CD4-positive, alpha-beta memory T cell (primary cell): ENCODE measurements around the gene FAM89B. TPM values are rescaled to one million over a fixed set of nuclear protein-coding genes. Genes with fewer than 3 reads are reported as not detected.

ENCODE experiments used
- CTCF ChIA-PET: fragments of 350-600 bp; sonication (Branson Sonifier 250); formaldehyde crosslinking; loops from one replicate; lab custom pipeline; 2021; ENCODE audit warnings: inconsistent platforms; ENCODE audit not compliant: partially characterized antibody; lab: Charles Lee
- POLR2A ChIA-PET: fragments of 350-600 bp; sonication (Branson Sonifier 250); formaldehyde crosslinking; loops from one replicate; lab custom pipeline; 2021; ENCODE audit not compliant: partially characterized antibody; lab: Charles Lee
- DNase-seq, 5 donors: peaks; one replicate each; pipeline versions ENCODE4 v3.0.0 to v3.0.0-alpha.2; 2020 to 2022; ENCODE audit warnings: mixed read lengths in 1 of 5
- H3K27ac ChIP-seq: one replicate; pipeline ENCODE4 v1.7.0; 2013; ENCODE audit warnings: low read depth, low read length
- H3K27me3 ChIP-seq: 2 replicates; pipeline ENCODE4 v1.7.0; 2013; ENCODE audit warnings: mild to moderate bottlenecking, low read length, moderate library complexity; ENCODE audit not compliant: insufficient read depth
- H3K36me3 ChIP-seq: 2 replicates; pipeline ENCODE4 v1.7.0; 2013; ENCODE audit warnings: mild to moderate bottlenecking, low read length, moderate library complexity; ENCODE audit not compliant: insufficient read depth
- H3K4me1 ChIP-seq: 2 replicates; pipeline ENCODE4 v1.7.0; 2013; ENCODE audit warnings: mild to moderate bottlenecking, low read length, moderate library complexity; ENCODE audit not compliant: insufficient read depth
- H3K4me3 ChIP-seq, 2 donors: one replicate each; pipeline ENCODE4 v1.7.0; 2013; ENCODE audit warnings: low read length in 2 of 2, mild to moderate bottlenecking in 1 of 2
- H3K9me3 ChIP-seq, 2 donors: one replicate each; pipeline ENCODE4 v1.7.0; 2013; ENCODE audit warnings: low read length in 2 of 2, control low read depth in 1 of 2; ENCODE audit not compliant: control insufficient read depth in 1 of 2
- H3K27ac Mint-ChIP-seq, 7 donors: one replicate each; pipeline ENCODE4 v1.8.0; 2020 to 2021; ENCODE audit warnings: mixed read lengths in 7 of 7, mild to moderate bottlenecking in 6 of 7, inconsistent platforms in 3 of 7, moderate library complexity in 3 of 7
- H3K27me3 Mint-ChIP-seq, 2 donors: one replicate each; pipeline ENCODE4 v1.8.0; 2020 to 2021; ENCODE audit warnings: mixed read lengths in 2 of 2
- H3K36me3 Mint-ChIP-seq, 2 donors: one replicate each; pipeline ENCODE4 v1.8.0; 2020 to 2021; ENCODE audit warnings: mixed read lengths in 2 of 2, inconsistent platforms in 1 of 2, mild to moderate bottlenecking in 1 of 2
- H3K4me1 Mint-ChIP-seq, 4 donors: one replicate each; pipeline ENCODE4 v1.8.0; 2020 to 2021; ENCODE audit warnings: mixed read lengths in 4 of 4, mild to moderate bottlenecking in 1 of 4
- H3K4me3 Mint-ChIP-seq, 8 donors: one replicate each; pipeline ENCODE4 v1.8.0; 2020 to 2021; ENCODE audit warnings: mixed read lengths in 8 of 8, mild to moderate bottlenecking in 7 of 8, moderate library complexity in 6 of 8, inconsistent platforms in 3 of 8
- H3K9me3 Mint-ChIP-seq, 8 donors: one replicate each; pipeline ENCODE4 v1.8.0; 2020 to 2021; ENCODE audit warnings: mixed read lengths in 8 of 8, mild to moderate bottlenecking in 5 of 8, inconsistent platforms in 3 of 8, moderate library complexity in 1 of 8
- intact Hi-C: fragments of 100-400 bp; cut with micrococcal nuclease; formaldehyde crosslinking; loops from one replicate; pipeline ENCODE4 v1.15.1; 2023
- polyA plus RNA-seq, 2 donors: library from polyadenylated mRNA; unstranded; fragments of 300-500 nt; fragmentation: Illumina TruSeq; gene quantifications; one replicate each; pipeline ENCODE4 v1.2.3, GENCODE V29; 2021
- total RNA-seq, 2 experiments: library from RNA; stranded (reverse); gene quantifications; one replicate each; pipeline ENCODE4 v1.2.3, GENCODE V29; 2021

Gene FAM89B
- total and polyA plus RNA-seq, 4 experiments from 2014 or later = 68.9 to 164 (median 101) TPM

DNA sequence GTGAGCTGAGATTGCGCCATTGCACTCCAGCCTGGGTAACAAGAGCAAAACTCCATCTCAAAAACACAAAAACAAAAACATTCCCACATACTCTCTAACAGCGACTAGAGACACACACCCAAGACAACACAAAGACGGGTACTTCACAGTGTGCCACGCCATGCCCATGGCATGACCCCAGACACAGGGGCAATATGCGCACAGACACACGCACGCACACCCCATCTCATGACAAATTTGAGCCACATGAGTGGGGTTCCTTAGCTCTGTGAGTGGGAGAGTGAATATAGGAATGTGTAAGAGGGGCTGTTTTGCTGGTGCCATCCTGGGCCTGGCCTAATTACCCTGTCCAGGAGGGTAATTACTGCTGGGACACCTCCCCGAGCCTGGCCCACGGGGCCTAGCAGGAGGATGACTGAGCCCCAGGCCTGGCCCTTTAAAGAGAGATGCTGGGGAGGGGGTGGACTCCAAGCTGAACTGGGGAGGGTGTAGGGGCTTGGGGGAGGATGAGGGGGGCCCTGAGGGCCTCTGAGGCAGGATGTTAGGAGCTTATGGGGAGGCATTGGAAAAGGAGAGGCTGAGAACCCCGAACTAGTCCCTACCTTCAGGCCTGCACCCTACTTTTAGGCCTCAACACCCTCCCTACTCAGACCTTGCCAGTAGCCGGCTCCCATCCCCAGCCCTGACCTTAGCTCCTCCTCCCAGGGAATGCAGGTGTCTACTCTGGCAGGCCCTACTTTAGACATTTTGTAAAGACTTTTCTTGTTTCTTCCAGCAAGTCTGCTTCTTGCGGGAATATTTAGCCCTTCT is 15.7 kb upstream of the FAM89B start:
- Mint-ChIP-seq H3K9me3 (no peaks in the 10 kb centered on the region), H3K4me1 (peaks cover 46 to 74% (median 61%) of the 10 kb centered on the region in 4 donors), H3K4me3 (peak overlapping the region; percentile 87 to 94 (median 91)), H3K27me3 (no peaks in the 10 kb centered on the region), H3K36me3 (peaks cover 6 to 8% of the 10 kb centered on the region in 2 donors), H3K27ac (peak overlapping the region; percentile 83 to 97 (median 93))
- intact Hi-C loops = no loop called here
- POLR2A ChIA-PET = interaction anchor here (0.6 to 18.2 kb wide), 12 partner anchors 10 to 334 kb away, joined by 3 to 403 read pairs (median 4); partner anchors contain the start of genes CCDC85B, EHBP1L1, FAM89B and MALAT1
- Histone ChIP-seq H3K27me3 (no peaks in the 10 kb centered on the region), H3K4me1 (peaks cover 79% of the 10 kb centered on the region), H3K9me3 (no peaks in the 10 kb centered on the region), H3K36me3 (peaks cover 2% of the 10 kb centered on the region), H3K27ac (peak overlapping the region; percentile 70), H3K4me3 (peak overlapping the region; percentile 36 to 51)
- CTCF ChIA-PET = interaction anchor here (1.0 to 2.8 kb wide), 6 partner anchors 9 to 70 kb away, joined by 3 to 13 read pairs (median 7); partner anchors contain the start of genes FAM89B and ZNRD2
- DNase-seq = peak in 1 of 5 donors; percentile 37

DNA sequence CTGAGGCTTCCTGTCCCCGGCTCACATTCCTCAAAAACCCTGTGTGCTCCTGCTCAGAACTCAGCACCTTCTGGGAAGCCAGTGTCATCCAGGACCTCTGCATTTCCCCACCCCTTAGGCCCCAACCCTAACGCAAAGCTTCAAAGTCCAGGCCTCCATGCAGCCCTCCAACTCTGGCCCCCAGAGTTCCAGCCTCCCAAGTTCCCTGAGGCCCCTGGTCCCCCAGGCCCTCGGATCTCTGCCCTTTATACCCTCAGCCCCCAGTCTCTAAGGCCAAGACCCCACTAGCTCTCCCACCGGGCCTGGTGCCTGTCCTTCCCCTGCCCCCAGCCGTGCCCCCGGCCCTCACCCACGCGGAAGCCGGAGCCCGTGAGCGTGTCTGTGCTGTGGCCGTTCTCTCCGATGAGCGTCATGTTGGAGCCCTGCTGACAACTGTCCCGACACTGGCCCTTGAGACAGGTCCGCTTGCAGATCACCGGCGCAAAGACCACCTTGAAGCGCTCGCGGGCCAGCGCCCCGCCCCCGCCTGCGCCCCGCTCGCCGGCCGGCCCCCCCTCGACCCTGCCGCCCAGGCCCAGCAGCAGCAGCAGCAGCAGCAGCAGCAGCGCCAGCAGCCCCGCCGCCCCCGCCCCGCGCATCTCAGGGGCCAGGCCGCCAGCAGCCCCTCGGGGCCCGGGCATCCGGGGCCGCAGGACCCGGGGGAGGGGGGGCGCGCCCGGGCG is 14.9 kb upstream of the FAM89B start:
- peaks cover under 1 to 1% of the 10 kb centered on the region in 2 donors for H3K36me3 Mint-ChIP-seq
- Histone ChIP-seq H3K27me3 (no peaks in the 10 kb centered on the region), H3K4me1 (peaks cover 71% of the 10 kb centered on the region), H3K4me3 (peak overlapping the region; percentile 36 to 51), H3K9me3 (no peaks in the 10 kb centered on the region), H3K27ac (peak overlapping the region; percentile 70), H3K36me3 (no peaks in the 10 kb centered on the region)
- intact Hi-C loops = loop anchor here (1.0 kb wide), 1 partner anchor 13 kb away; the partner anchor contains the start of gene ZNRD2
- no peaks in the 10 kb centered on the region for H3K9me3 Mint-ChIP-seq
- peak overlapping the region; percentile 87 to 94 (median 91) for H3K4me3 Mint-ChIP-seq
- CTCF ChIA-PET = interaction anchor here (1.0 to 2.8 kb wide), 6 partner anchors 8 to 69 kb away, joined by 3 to 13 read pairs (median 7); partner anchors contain the start of genes FAM89B and ZNRD2
- no peaks in the 10 kb centered on the region for H3K27me3 Mint-ChIP-seq
- DNase-seq = peak in 1 of 5 donors; percentile 33
- POLR2A ChIA-PET = interaction anchor here (0.6 to 18.2 kb wide), 12 partner anchors 11 to 333 kb away, joined by 3 to 403 read pairs (median 4); partner anchors contain the start of genes CCDC85B, EHBP1L1, FAM89B and MALAT1
- H3K4me1 Mint-ChIP-seq = peaks cover 41 to 72% (median 58%) of the 10 kb centered on the region in 4 donors
- H3K27ac Mint-ChIP-seq = peak overlapping the region; percentile 83 to 97 (median 93)

DNA sequence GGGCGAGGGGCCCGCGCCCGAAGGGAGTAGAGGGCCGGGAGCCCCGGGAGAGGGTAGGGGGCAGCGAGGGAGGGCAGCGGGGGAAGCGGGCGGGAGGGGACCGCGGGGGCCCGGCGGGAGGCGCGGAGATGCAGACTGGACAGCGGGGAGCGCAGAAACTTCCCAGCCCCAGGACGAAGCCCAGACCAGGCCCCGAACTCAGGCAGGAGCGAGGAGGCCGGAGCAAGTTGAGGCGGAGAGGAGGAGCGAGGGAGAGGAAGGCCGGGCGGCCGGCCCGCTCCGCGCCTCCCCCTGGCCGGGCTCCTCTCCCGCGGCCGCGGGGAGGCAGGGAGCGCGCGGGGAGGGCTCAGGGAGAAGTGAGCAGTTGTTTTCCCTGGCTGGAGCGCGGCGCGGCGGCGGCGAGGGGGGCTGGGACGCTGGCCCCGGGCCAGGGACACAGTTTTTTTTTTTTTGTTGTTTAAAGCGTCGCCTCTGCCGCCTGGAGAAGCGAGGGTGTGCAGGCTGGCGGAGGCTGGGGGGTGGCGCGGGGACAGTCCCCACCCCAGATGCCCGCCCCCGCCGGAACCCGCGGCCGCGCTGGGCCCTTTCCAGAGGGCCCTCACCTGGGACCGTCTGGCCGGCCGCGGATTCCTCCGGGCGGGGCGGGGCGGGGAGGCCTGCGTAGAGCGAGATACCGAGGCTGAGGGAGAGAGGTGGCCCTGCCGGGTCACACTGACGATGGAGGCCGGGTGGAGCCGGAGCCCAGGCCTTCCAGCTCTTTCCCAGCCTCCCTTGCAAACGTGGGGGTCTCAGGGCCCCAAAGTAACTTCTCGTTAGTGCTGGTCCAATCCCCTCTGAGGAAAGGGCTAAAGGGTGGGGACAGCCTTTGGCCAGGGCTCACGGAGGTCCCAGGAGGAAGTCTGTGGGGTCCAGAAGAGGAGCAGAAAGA is 14.1 kb upstream of the FAM89B start, which contains the start of gene LTBP3:
LTBP3 (minus strand) TSS at position 358 of the 928 bp plus-strand sequence. CDS start 400 bp downstream, outside the sequence.
- Histone ChIP-seq H3K27me3 (no peaks in the 10 kb centered on the region), H3K4me3 (peak within 1 kb of the TSS; percentile 52), H3K9me3 (no peaks in the 10 kb centered on the region), H3K4me1 (peaks cover 65% of the 10 kb centered on the region), H3K27ac (peak within 1 kb of the TSS; percentile 70), H3K36me3 (no peaks in the 10 kb centered on the region)
- peak within 1 kb of the TSS; percentile 87 to 94 (median 91) for H3K4me3 Mint-ChIP-seq
- no peaks in the 10 kb centered on the region for H3K9me3 Mint-ChIP-seq
- peak in 3 of 5 donors; percentile 42 to 54 (median 44) for DNase-seq
- H3K36me3 Mint-ChIP-seq = peaks cover 0 to 1% of the 10 kb centered on the region in 2 donors
- H3K27me3 Mint-ChIP-seq = no peaks in the 10 kb centered on the region
- peak within 1 kb of the TSS; percentile 85 to 97 (median 93) for H3K27ac Mint-ChIP-seq
- CTCF ChIA-PET = interaction anchor here (0.9 to 1.6 kb wide), 4 partner anchors 8 to 30 kb away, joined by 3 read pairs; no protein-coding TSS in a partner anchor
- peaks cover 39 to 66% (median 53%) of the 10 kb centered on the region in 4 donors for H3K4me1 Mint-ChIP-seq
- POLR2A ChIA-PET = interaction anchor here (0.6 to 18.2 kb wide), 9 partner anchors 12 to 114 kb away, joined by 3 to 403 read pairs (median 5); partner anchors contain the start of genes EHBP1L1, FAM89B, SCYL1 and ZNRD2
- intact Hi-C loops = loop anchor here (1.0 kb wide), 1 partner anchor 12 kb away; the partner anchor contains the start of gene ZNRD2

DNA sequence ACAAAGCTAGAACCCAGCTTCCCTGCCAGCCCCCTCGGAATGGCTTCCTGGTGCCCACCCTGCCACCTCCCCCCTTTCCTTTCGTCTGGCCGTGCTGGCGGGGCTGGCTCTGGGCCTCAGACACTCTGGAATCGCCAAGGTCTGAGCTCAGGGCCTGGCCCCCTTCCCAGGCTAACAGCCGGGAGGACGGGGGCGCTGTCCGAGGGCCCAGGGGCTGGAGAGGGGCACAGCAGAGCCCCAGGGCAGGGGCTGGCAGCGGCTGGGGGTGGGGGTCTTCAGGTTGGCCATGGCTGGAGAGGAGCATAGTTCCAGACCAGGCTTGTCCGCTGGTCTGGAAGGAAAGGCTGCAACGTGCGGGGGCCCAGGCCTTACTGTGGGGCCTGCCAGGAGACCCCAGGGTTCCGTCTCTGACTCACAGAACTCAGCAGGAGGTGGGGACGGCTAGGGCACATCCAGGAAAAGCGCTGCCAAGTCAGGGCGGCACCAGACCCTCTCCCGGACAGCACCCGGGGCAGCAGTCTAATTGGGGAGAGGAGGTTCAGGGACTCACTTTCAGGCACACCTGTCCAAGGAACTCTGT is 13.3 kb upstream of the FAM89B start:
- H3K9me3 ChIP-seq = no peaks in the 10 kb centered on the region
- H3K9me3 Mint-ChIP-seq = no peaks in the 10 kb centered on the region
- peaks cover 65% of the 10 kb centered on the region for H3K4me1 ChIP-seq
- no peaks in the 10 kb centered on the region for H3K36me3 ChIP-seq
- peak in 1 of 5 donors; percentile 35 for DNase-seq
- peak overlapping the region; percentile 52 for H3K4me3 ChIP-seq
- peak overlapping the region; percentile 70 for H3K27ac ChIP-seq
- no peaks in the 10 kb centered on the region for H3K27me3 ChIP-seq
- CTCF ChIA-PET = interaction anchor here (0.9 to 1.6 kb wide), 4 partner anchors 8 to 29 kb away, joined by 3 read pairs; no protein-coding TSS in a partner anchor
- no peaks in the 10 kb centered on the region for H3K27me3 Mint-ChIP-seq
- peaks cover 41 to 69% (median 56%) of the 10 kb centered on the region in 4 donors for H3K4me1 Mint-ChIP-seq
- POLR2A ChIA-PET = interaction anchor here (0.7 to 18.2 kb wide), 7 partner anchors 12 to 61 kb away, joined by 3 to 403 read pairs (median 5); partner anchors contain the start of genes EHBP1L1, FAM89B, SCYL1 and ZNRD2
- peak overlapping the region; percentile 52 to 73 (median 66) for H3K4me3 Mint-ChIP-seq
- peaks cover 0 to 1% of the 10 kb centered on the region in 2 donors for H3K36me3 Mint-ChIP-seq
- H3K27ac Mint-ChIP-seq = peak overlapping the region; percentile 55 to 88 (median 81)
- intact Hi-C loops = loop anchor here (1.0 kb wide), 1 partner anchor 11 kb away; the partner anchor contains the start of gene ZNRD2

DNA sequence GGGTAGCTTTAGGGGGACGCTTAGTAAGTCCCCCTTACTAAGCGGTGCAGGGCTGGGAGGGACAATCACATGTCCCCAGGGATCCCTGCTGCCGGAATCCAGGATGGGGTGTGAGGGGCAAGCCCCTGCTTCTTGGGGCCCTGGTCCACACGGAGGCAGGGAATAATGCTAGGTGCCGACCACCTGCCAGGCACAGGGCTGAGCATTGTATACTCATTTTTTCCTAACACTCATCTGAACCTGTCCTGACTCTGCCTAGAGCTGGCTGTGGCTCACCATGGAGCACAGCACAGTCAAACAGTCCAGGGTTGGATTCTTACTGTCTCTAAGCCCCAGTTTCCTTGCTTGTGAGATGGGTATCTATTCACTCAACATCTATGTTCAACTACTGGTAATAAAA is 12.8 kb upstream of the FAM89B start:
- ChIA-PET POLR2A (interaction anchor here (1.3 to 18.2 kb wide), 7 partner anchors 11 to 62 kb away, joined by 4 to 403 read pairs (median 7); partner anchors contain the start of genes EHBP1L1, FAM89B, SCYL1 and ZNRD2), CTCF (interaction anchor here (0.9 to 1.6 kb wide), 5 partner anchors 9 to 29 kb away, joined by 3 to 6 read pairs (median 3); no protein-coding TSS in a partner anchor)
- H3K27ac ChIP-seq = peak overlapping the region; percentile 70
- no peaks in the 10 kb centered on the region for H3K27me3 ChIP-seq
- peaks cover 63% of the 10 kb centered on the region for H3K4me1 ChIP-seq
- intact Hi-C loops = no loop called here
- no peaks in the 10 kb centered on the region for H3K36me3 ChIP-seq
- no peaks in the 10 kb centered on the region for H3K9me3 ChIP-seq
- H3K4me3 ChIP-seq = no peak overlapping the region
- DNase-seq = peak in 1 of 5 donors; percentile 33
- H3K9me3 Mint-ChIP-seq = no peaks in the 10 kb centered on the region
- H3K27me3 Mint-ChIP-seq = no peaks in the 10 kb centered on the region
- peak overlapping the region; percentile 55 to 90 (median 81) for H3K27ac Mint-ChIP-seq
- peak overlapping the region; percentile 21 to 70 (median 59) for H3K4me3 Mint-ChIP-seq
- H3K4me1 Mint-ChIP-seq = peaks cover 37 to 65% (median 52%) of the 10 kb centered on the region in 4 donors
- H3K36me3 Mint-ChIP-seq = peaks cover 0 to 1% of the 10 kb centered on the region in 2 donors
